Activated CD8-positive, alpha-beta T cell treated with anti-CD3 and anti-CD28 coated beads for 36 hours (primary cell): ENCODE data around the gene FASTK. TPM values are rescaled to one million over a fixed set of nuclear protein-coding genes. Genes with fewer than 3 reads are reported as not detected.

Experiments
- ATAC-seq: fragments of 200-7000 bp; cut with Tn5 transposase; one replicate; pipeline ENCODE4 v1.10.0; 2021; ENCODE audit warnings: mild to moderate bottlenecking, moderate library complexity
- CTCF ChIA-PET: fragments of 350-600 bp; sonication (Branson Sonifier 250); formaldehyde crosslinking; loops from one replicate; lab custom pipeline; 2021; ENCODE audit warnings: antibody characterized with exemption; lab: Charles Lee
- POLR2A ChIA-PET: fragments of 350-600 bp; sonication (Branson Sonifier 250); formaldehyde crosslinking; loops from one replicate; lab custom pipeline; 2021; ENCODE audit warnings: antibody characterized with exemption; lab: Charles Lee
- DNase-seq: peaks from one replicate; pipeline ENCODE4 v3.0.0-alpha.2; 2020
- H3K27ac Mint-ChIP-seq: one replicate; pipeline ENCODE4 v1.8.0; 2021; ENCODE audit warnings: mild to moderate bottlenecking, mixed read lengths
- H3K27me3 Mint-ChIP-seq: one replicate; pipeline ENCODE4 v1.8.0; 2021; ENCODE audit warnings: mixed read lengths
- H3K36me3 Mint-ChIP-seq: one replicate; pipeline ENCODE4 v1.8.0; 2021; ENCODE audit warnings: low read depth, mixed read lengths
- H3K4me1 Mint-ChIP-seq: one replicate; pipeline ENCODE4 v1.8.0; 2021; ENCODE audit warnings: low read depth, mixed read lengths
- H3K4me3 Mint-ChIP-seq: one replicate; pipeline ENCODE4 v1.8.0; 2021; ENCODE audit warnings: mild to moderate bottlenecking, moderate library complexity, mixed read lengths
- H3K9me3 Mint-ChIP-seq: one replicate; pipeline ENCODE4 v1.8.0; 2021; ENCODE audit warnings: mixed read lengths
- CTCF ChIP-seq: fragments of 200-600 bp; IDR thresholded peaks from one replicate; pipeline ENCODE4 v1.8.0; 2022; ENCODE audit warnings: antibody characterized with exemption, mild to moderate bottlenecking
- intact Hi-C: fragments of 100-400 bp; cut with micrococcal nuclease; formaldehyde crosslinking; loops from one replicate; pipeline ENCODE4 v1.10.0; 2022
- total RNA-seq, 2 experiments: library from RNA; stranded (reverse); gene quantifications; one replicate each; pipeline ENCODE4 v1.2.3, GENCODE V29; 2021

FASTK gene
- total RNA-seq, 2 experiments from 2014 or later = 54.0 to 59.4 TPM

GRCh38 chr7:151104411-151105235 lies 24.0 kb upstream of the FASTK start:
- no peak for DNase-seq
- Mint-ChIP-seq H3K27me3 (no peaks in the 10 kb centered on the region), H3K9me3 (no peaks in the 10 kb centered on the region), H3K4me3 (no peak overlapping the region), H3K36me3 (no peaks in the 10 kb centered on the region), H3K4me1 (no peaks in the 10 kb centered on the region), H3K27ac (no peak overlapping the region)
- CTCF ChIA-PET = interaction anchor here (0.5 to 1.4 kb wide), 2 partner anchors 12 to 144 kb away, joined by 3 to 5 read pairs; no protein-coding TSS in a partner anchor
- TF ChIP-seq CTCF = no peak
- POLR2A ChIA-PET = no interaction called here
- intact Hi-C loops = no loop called here
- ATAC-seq = no peak

- Mint-ChIP-seq H3K4me3 (no peak overlapping the region), H3K27me3 (no peaks in the 10 kb centered on the region), H3K36me3 (no peaks in the 10 kb centered on the region), H3K4me1 (no peaks in the 10 kb centered on the region), H3K27ac (no peak overlapping the region), H3K9me3 (no peaks in the 10 kb centered on the region)
- no peak for TF ChIP-seq CTCF
- DNase-seq (no peak), ATAC-seq (no peak)
- ChIA-PET POLR2A (no interaction called here), CTCF (interaction anchor here (0.9 to 1.5 kb wide), 3 partner anchors 8 to 206 kb away, joined by 3 to 5 read pairs (median 4); no protein-coding TSS in a partner anchor)
- intact Hi-C loops = no loop called here
Measured at GRCh38 chr7:151103973-151104372, 23.4 kb upstream of the FASTK start.

GRCh38 chr7:151102991-151103390 lies 22.4 kb upstream of the FASTK start:
- no peak for DNase-seq
- H3K4me1 Mint-ChIP-seq = no peaks in the 10 kb centered on the region
- intact Hi-C loops = no loop called here
- no peak for ATAC-seq
- no peaks in the 10 kb centered on the region for H3K36me3 Mint-ChIP-seq
- POLR2A ChIA-PET = interaction anchor here (1.1 kb wide), 1 partner anchor 11 kb away, joined by 3 read pairs; no protein-coding TSS in a partner anchor
- no peak overlapping the region for H3K4me3 Mint-ChIP-seq
- H3K27ac Mint-ChIP-seq = no peak overlapping the region
- no peaks in the 10 kb centered on the region for H3K27me3 Mint-ChIP-seq
- no peak for TF ChIP-seq CTCF
- no peaks in the 10 kb centered on the region for H3K9me3 Mint-ChIP-seq
- CTCF ChIA-PET = interaction anchor here (0.9 to 1.5 kb wide), 4 partner anchors 9 to 205 kb away, joined by 3 to 5 read pairs (median 4); no protein-coding TSS in a partner anchor

GRCh38 chr7:151101621-151102396 lies 21.2 kb upstream of the FASTK start:
- Mint-ChIP-seq H3K4me1 (no peaks in the 10 kb centered on the region), H3K36me3 (no peaks in the 10 kb centered on the region), H3K27me3 (no peaks in the 10 kb centered on the region), H3K9me3 (no peaks in the 10 kb centered on the region), H3K4me3 (no peak overlapping the region), H3K27ac (no peak overlapping the region)
- DNase-seq (no peak), ATAC-seq (no peak)
- intact Hi-C loops = no loop called here
- ChIA-PET POLR2A (no interaction called here), CTCF (interaction anchor here (1.1 kb wide), 1 partner anchor 9 kb away, joined by 5 read pairs; no protein-coding TSS in a partner anchor)
- no peak for TF ChIP-seq CTCF
